ENCODE results near the gene LILRA6. TPM values are rescaled to one million over a fixed set of nuclear protein-coding genes. Genes with fewer than 3 reads are reported as not detected.

LILRA6 gene
- total RNA-seq, 1 donor: not detected

- no peaks in the 10 kb centered on the region for H3K9me3 ChIP-seq (ENCODE audit: low read depth, low read length)
- H3K4me3 ChIP-seq (ENCODE audit: insufficient read depth, low read length): no peak overlapping the region
- H3K27me3 ChIP-seq (ENCODE audit: insufficient read depth, low read length): no peaks in the 10 kb centered on the region
- H3K4me2 ChIP-seq (ENCODE audit: insufficient read depth, low read length): no peak overlapping the region
- peaks cover 52% of the 10 kb centered on the region for H4K20me1 ChIP-seq (ENCODE audit: insufficient read depth, low read length)
- peaks cover 35% of the 10 kb centered on the region for H3K79me2 ChIP-seq (ENCODE audit: insufficient read depth, low read length)
- TF ChIP-seq, protein P1, sequence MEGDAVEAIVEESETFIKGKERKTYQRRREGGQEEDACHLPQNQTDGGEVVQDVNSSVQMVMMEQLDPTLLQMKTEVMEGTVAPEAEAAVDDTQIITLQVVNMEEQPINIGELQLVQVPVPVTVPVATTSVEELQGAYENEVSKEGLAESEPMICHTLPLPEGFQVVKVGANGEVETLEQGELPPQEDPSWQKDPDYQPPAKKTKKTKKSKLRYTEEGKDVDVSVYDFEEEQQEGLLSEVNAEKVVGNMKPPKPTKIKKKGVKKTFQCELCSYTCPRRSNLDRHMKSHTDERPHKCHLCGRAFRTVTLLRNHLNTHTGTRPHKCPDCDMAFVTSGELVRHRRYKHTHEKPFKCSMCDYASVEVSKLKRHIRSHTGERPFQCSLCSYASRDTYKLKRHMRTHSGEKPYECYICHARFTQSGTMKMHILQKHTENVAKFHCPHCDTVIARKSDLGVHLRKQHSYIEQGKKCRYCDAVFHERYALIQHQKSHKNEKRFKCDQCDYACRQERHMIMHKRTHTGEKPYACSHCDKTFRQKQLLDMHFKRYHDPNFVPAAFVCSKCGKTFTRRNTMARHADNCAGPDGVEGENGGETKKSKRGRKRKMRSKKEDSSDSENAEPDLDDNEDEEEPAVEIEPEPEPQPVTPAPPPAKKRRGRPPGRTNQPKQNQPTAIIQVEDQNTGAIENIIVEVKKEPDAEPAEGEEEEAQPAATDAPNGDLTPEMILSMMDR (IDR thresholded peaks at IDR 0.05; ENCODE audit: extremely low read depth, low read depth, low read length): no peak
- peaks cover 49% of the 10 kb centered on the region for H3K4me1 ChIP-seq (ENCODE audit: insufficient read depth, low read length)
- no peak overlapping the region for H2AFZ ChIP-seq (ENCODE audit: low read length)
- H3K36me3 ChIP-seq (ENCODE audit: insufficient read depth, low read length): peaks cover 24% of the 10 kb centered on the region
- peak overlapping the region; percentile 87 for H3K27ac ChIP-seq (ENCODE audit: low read depth, low read length)
- peak; percentile 9 for DNase-seq (ENCODE audit: insufficient read length, low spot score, missing footprints)
These were observed 31.4 kb downstream of the LILRA6 start for GRCh38 chr19:54211235-54211634.

DNA sequence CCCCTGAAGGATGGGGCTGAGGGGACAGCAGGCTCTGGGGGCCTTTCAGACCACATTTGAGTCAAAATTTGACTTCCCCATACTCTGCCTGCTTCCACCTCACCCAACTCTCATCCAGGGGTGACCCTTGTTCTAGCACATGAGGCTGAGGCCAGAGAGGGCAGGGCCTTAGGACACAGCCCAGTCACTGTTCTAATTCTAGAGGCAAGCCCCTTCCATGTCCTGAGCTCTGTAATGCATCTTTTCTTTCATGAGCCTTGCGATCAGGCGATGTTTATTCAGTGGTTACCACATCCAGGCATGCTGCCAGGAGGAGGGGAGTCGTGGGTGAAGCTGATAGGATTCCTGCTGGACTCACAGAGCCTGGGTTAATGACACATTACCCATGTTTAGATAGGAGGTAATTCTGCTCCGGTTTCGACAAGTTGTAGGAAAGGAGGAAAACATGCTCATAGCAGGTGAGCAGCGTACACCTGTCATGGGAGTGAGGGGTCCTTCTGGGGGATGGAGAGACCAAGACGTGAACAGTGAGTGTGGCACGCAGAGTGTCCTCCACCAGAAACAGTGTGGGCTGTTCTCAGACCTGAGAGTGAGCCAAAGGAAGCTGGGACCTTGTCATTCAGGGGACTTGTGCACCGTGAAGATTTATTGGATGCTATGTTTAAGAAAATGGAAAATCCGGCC is 32.6 kb downstream of the LILRA6 start:
- H3K79me2 ChIP-seq (ENCODE audit: insufficient read depth, low read length): peaks cover 47% of the 10 kb centered on the region
- H3K4me3 ChIP-seq (ENCODE audit: insufficient read depth, low read length): peak overlapping the region; percentile 31
- H3K36me3 ChIP-seq (ENCODE audit: insufficient read depth, low read length): peaks cover 37% of the 10 kb centered on the region
- peak overlapping the region; percentile 74 for H3K4me2 ChIP-seq (ENCODE audit: insufficient read depth, low read length)
- TF ChIP-seq, protein P1 (IDR thresholded peaks at IDR 0.05; ENCODE audit: extremely low read depth, low read depth, low read length): no peak
- no peaks in the 10 kb centered on the region for H3K27me3 ChIP-seq (ENCODE audit: insufficient read depth, low read length)
- no peaks in the 10 kb centered on the region for H3K9me3 ChIP-seq (ENCODE audit: low read depth, low read length)
- peaks cover 65% of the 10 kb centered on the region for H4K20me1 ChIP-seq (ENCODE audit: insufficient read depth, low read length)
- DNase-seq (ENCODE audit: insufficient read length, low spot score, missing footprints): peak; percentile 99
- peak overlapping the region; percentile 87 for H3K27ac ChIP-seq (ENCODE audit: low read depth, low read length)
- H3K4me1 ChIP-seq (ENCODE audit: insufficient read depth, low read length): peaks cover 54% of the 10 kb centered on the region
- no peak overlapping the region for H2AFZ ChIP-seq (ENCODE audit: low read length)

GRCh38 chr19:54209058-54209810 is 33.4 kb downstream of the LILRA6 start:
- Histone ChIP-seq H3K9me3 (ENCODE audit: low read depth, low read length) (no peaks in the 10 kb centered on the region), H3K79me2 (ENCODE audit: insufficient read depth, low read length) (peaks cover 55% of the 10 kb centered on the region), H4K20me1 (ENCODE audit: insufficient read depth, low read length) (peaks cover 72% of the 10 kb centered on the region), H3K27me3 (ENCODE audit: insufficient read depth, low read length) (no peaks in the 10 kb centered on the region), H2AFZ (ENCODE audit: low read length) (no peak overlapping the region), H3K27ac (ENCODE audit: low read depth, low read length) (peak overlapping the region; percentile 87), H3K4me2 (ENCODE audit: insufficient read depth, low read length) (peak overlapping the region; percentile 40), H3K36me3 (ENCODE audit: insufficient read depth, low read length) (peaks cover 44% of the 10 kb centered on the region), H3K4me1 (ENCODE audit: insufficient read depth, low read length) (peaks cover 58% of the 10 kb centered on the region), H3K4me3 (ENCODE audit: insufficient read depth, low read length) (no peak overlapping the region)
- DNase-seq (ENCODE audit: insufficient read length, low spot score, missing footprints): peak; percentile 69
- TF ChIP-seq, protein P1 (IDR thresholded peaks at IDR 0.05; ENCODE audit: extremely low read depth, low read depth, low read length): no peak

GRCh38 chr19:54208784-54209057 is 33.9 kb downstream of the LILRA6 start:
- H3K4me1 ChIP-seq (ENCODE audit: insufficient read depth, low read length): peaks cover 63% of the 10 kb centered on the region
- H2AFZ ChIP-seq (ENCODE audit: low read length): no peak overlapping the region
- H3K27me3 ChIP-seq (ENCODE audit: insufficient read depth, low read length): no peaks in the 10 kb centered on the region
- H3K9me3 ChIP-seq (ENCODE audit: low read depth, low read length): no peaks in the 10 kb centered on the region
- peak overlapping the region; percentile 87 for H3K27ac ChIP-seq (ENCODE audit: low read depth, low read length)
- no peak overlapping the region for H3K4me2 ChIP-seq (ENCODE audit: insufficient read depth, low read length)
- H3K79me2 ChIP-seq (ENCODE audit: insufficient read depth, low read length): peaks cover 60% of the 10 kb centered on the region
- TF ChIP-seq, protein P1 (IDR thresholded peaks at IDR 0.05; ENCODE audit: extremely low read depth, low read depth, low read length): no peak
- no peak for DNase-seq (ENCODE audit: insufficient read length, low spot score, missing footprints)
- peaks cover 50% of the 10 kb centered on the region for H3K36me3 ChIP-seq (ENCODE audit: insufficient read depth, low read length)
- peaks cover 77% of the 10 kb centered on the region for H4K20me1 ChIP-seq (ENCODE audit: insufficient read depth, low read length)
- no peak overlapping the region for H3K4me3 ChIP-seq (ENCODE audit: insufficient read depth, low read length)

Data from osteoblast (primary cell).